H1 (cell line): Measurements from ENCODE around the gene NRXN2. TPM values are rescaled to one million over a fixed set of nuclear protein-coding genes. Genes with fewer than 3 reads are reported as not detected.

Experiments
- HDAC6 ChIP-seq: IDR thresholded peaks from one replicate; pipeline ENCODE4 v1.7.1; 2012; ENCODE audit warnings: low read depth, mild to moderate bottlenecking, inconsistent platforms, low read length, moderate library complexity
- MAFK ChIP-seq: IDR thresholded peaks from 2 replicates; pipeline ENCODE4 v1.6.1; 2012; ENCODE audit warnings: low read depth, mild to moderate bottlenecking, improper control_type of control experiment, low read length
- POLR2A ChIP-seq, 2 experiments: IDR thresholded peaks; 1 replicate in 1 of 2; 2 replicates in 1 of 2; pipeline ENCODE4 v1.6.1; 2011; ENCODE audit warnings: low read depth in 2 of 2, low read length in 2 of 2, mild to moderate bottlenecking in 2 of 2; ENCODE audit errors: control extremely low read depth in 1 of 2
- TAF1 ChIP-seq: IDR thresholded peaks from 2 replicates; pipeline ENCODE4 v1.6.1; 2011; ENCODE audit warnings: mild to moderate bottlenecking, low read depth, low read length
- ZNF274 ChIP-seq: IDR thresholded peaks from 2 replicates; pipeline ENCODE4 v1.7.0; 2012; ENCODE audit warnings: low read length, borderline replicate concordance; ENCODE audit errors: extremely low read depth
- polyA plus RNA-seq, 7 experiments: library from polyadenylated mRNA; depleted of rRNA in 3 of 7; stranded (reverse) in 5 of 7; unstranded in 2 of 7; fragments of >200 nt in 5 of 7; fragments of 200-250 nt in 2 of 7; gene quantifications; 1 replicate in 5 of 7; 2 replicates in 1 of 7; 4 replicates in 1 of 7; pipeline versions ENCODE4 v1.2.1 to v1.2.3, GENCODE V29; 2011 to 2013; ENCODE audit warnings: missing spikeins in 2 of 7, mixed read lengths in 2 of 7
- total RNA-seq: library from RNA; stranded (reverse); fragmentation: NEBNext Ultra II Directional; extraction: Animal tissue kit (Norgen Biotek cat#: 25700); gene quantifications from 2 replicates; pipeline ENCODE4 v1.2.1, GENCODE V29; 2021

NRXN2 gene
- total and polyA plus RNA-seq, 2 of the 8 experiments (the other 6 are each of a cell fraction or from before 2014, with no cell fraction given): 1.3 to 11.5 TPM

DNA sequence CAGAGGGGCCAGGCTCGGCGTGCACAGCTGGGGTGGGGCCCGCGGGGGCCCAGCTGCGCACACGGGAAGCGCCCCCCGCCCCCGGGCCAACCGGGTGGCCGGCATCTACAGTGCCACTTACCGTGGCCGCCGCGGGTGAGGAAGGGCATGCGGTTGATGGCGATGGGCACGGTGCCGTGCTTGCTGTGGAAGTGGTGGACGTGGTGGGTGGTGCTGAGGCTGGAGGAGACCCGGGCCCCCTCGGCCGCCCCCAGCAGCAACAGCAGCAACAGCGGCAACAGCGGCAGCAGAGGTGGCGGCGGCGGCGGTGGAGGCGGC is 80.6 kb downstream of the NRXN2 start (continued):
- TF ChIP-seq MAFK (no peak), POLR2A (IDR thresholded peaks at IDR 0.05; ENCODE audit: control extremely low read depth in 1 of 2, low read depth in 2 of 2, low read length in 2 of 2) (no peak), ZNF274 (no peak), TAF1 (no peak), HDAC6 (no peak)
